BE2C (cell line): ENCODE results near the gene PTPRE.

Experiments used
- DNase-seq: peaks from one replicate; pipeline ENCODE4 v3.0.0-alpha.2; 2020
- H3K27me3 ChIP-seq: fragments of 250-450 bp; sonication (Bioruptor Pico); 2 replicates; pipeline ENCODE4 v1.5.1; 2020; ENCODE audit warnings: mild to moderate bottlenecking
- H3K36me3 ChIP-seq: fragments of 250-450 bp; sonication (Bioruptor Pico); 2 replicates; pipeline ENCODE4 v1.5.1; 2020; ENCODE audit warnings: mild to moderate bottlenecking
- H3K4me1 ChIP-seq: fragments of 250-450 bp; sonication (Bioruptor Pico); 2 replicates; pipeline ENCODE4 v1.5.1; 2020
- H3K4me3 ChIP-seq: 2 replicates; pipeline ENCODE4 v1.5.1; 2011; ENCODE audit warnings: low read depth, low read length
- H3K9me3 ChIP-seq: fragments of 250-450 bp; sonication (Bioruptor Pico); 2 replicates; pipeline ENCODE4 v1.5.1; 2020
- TF ChIP-seq, protein P1 (sequence below): IDR thresholded peaks from 2 replicates; pipeline ENCODE4 v1.5.1; 2012; ENCODE audit warnings: mild to moderate bottlenecking, low read depth, low read length

The PTPRE gene

DNA sequence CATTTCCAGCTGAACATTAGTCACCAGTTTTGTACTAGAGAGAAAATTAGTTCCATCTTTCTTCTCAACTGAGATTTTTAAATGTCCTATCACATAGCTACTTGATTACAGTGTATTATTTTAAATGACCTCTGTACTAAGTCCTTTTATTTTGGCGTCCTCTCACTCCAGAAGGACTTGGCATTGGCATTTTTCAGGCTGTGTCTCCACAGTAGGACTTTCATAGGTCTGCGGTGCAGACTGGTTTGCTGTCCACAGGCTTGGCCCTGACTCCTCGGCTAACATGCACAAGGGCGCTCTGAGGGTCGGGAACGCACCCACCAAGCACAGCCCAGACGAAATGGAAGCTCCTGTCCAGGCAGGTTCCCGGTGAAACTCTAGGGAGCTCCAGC lies 6.5 kb downstream of the PTPRE start:
- Histone ChIP-seq H3K36me3 (no peaks in the 10 kb centered on the region), H3K9me3 (no peaks in the 10 kb centered on the region), H3K27me3 (no peaks in the 10 kb centered on the region), H3K4me3 (no peak overlapping the region), H3K4me1 (no peaks in the 10 kb centered on the region)
- TF ChIP-seq, protein P1, sequence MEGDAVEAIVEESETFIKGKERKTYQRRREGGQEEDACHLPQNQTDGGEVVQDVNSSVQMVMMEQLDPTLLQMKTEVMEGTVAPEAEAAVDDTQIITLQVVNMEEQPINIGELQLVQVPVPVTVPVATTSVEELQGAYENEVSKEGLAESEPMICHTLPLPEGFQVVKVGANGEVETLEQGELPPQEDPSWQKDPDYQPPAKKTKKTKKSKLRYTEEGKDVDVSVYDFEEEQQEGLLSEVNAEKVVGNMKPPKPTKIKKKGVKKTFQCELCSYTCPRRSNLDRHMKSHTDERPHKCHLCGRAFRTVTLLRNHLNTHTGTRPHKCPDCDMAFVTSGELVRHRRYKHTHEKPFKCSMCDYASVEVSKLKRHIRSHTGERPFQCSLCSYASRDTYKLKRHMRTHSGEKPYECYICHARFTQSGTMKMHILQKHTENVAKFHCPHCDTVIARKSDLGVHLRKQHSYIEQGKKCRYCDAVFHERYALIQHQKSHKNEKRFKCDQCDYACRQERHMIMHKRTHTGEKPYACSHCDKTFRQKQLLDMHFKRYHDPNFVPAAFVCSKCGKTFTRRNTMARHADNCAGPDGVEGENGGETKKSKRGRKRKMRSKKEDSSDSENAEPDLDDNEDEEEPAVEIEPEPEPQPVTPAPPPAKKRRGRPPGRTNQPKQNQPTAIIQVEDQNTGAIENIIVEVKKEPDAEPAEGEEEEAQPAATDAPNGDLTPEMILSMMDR: no peak
- DNase-seq: no peak

DNA sequence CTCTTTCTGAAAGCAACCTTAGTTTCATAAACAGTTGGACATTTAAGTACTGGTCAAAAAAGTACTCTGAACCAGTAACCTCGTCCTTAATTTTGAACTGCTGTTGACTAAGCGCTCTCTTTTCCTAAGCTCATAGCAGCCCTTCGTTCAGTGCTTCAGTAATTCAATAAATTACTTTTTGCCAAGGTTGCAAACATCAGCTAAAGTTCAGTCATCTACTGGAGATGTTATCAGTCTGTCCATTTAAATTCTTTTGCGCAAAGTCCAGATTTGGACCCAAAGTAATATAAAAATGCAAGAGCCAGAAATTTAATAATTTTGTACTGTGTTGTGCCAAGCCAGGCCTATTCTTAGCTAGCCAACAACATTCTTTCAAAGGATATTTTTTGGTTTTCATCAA lies 8.4 kb downstream of the PTPRE start:
- no peak overlapping the region for H3K4me3 ChIP-seq
- H3K9me3 ChIP-seq: no peaks in the 10 kb centered on the region
- TF ChIP-seq, protein P1: no peak
- DNase-seq: no peak
- H3K4me1 ChIP-seq: no peaks in the 10 kb centered on the region
- H3K27me3 ChIP-seq: no peaks in the 10 kb centered on the region
- no peaks in the 10 kb centered on the region for H3K36me3 ChIP-seq

DNA sequence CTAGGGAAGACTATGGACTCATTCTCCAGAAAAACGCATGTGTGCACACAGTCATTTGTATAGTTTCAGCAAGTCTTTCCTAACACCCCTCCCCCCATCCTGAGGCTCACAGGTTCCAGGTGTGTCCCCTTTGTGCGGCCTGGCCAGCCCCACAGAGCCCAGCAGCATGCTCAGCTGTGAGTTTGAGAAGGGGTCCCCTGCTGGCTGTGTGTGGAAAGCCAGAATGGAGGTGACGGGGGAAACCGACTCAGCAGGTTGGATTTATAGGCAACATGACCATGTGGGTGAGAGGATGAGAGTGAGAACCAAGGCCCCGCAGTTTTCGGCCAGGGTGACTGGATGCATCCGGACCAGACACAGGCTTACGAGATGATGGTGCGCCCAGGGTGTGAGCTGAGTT lies 9.9 kb downstream of the PTPRE start:
- no peaks in the 10 kb centered on the region for H3K4me1 ChIP-seq
- no peak for DNase-seq
- no peaks in the 10 kb centered on the region for H3K36me3 ChIP-seq
- H3K4me3 ChIP-seq: no peak overlapping the region
- H3K27me3 ChIP-seq: no peaks in the 10 kb centered on the region
- no peaks in the 10 kb centered on the region for H3K9me3 ChIP-seq
- TF ChIP-seq, protein P1: no peak

- no peak for DNase-seq
- no peaks in the 10 kb centered on the region for H3K4me1 ChIP-seq
- no peaks in the 10 kb centered on the region for H3K9me3 ChIP-seq
- H3K36me3 ChIP-seq: no peaks in the 10 kb centered on the region
- TF ChIP-seq, protein P1: no peak
- no peak overlapping the region for H3K4me3 ChIP-seq
- no peaks in the 10 kb centered on the region for H3K27me3 ChIP-seq
Observed at GRCh38 chr10:127918572-127918971, 11.7 kb downstream of the PTPRE start.

DNA sequence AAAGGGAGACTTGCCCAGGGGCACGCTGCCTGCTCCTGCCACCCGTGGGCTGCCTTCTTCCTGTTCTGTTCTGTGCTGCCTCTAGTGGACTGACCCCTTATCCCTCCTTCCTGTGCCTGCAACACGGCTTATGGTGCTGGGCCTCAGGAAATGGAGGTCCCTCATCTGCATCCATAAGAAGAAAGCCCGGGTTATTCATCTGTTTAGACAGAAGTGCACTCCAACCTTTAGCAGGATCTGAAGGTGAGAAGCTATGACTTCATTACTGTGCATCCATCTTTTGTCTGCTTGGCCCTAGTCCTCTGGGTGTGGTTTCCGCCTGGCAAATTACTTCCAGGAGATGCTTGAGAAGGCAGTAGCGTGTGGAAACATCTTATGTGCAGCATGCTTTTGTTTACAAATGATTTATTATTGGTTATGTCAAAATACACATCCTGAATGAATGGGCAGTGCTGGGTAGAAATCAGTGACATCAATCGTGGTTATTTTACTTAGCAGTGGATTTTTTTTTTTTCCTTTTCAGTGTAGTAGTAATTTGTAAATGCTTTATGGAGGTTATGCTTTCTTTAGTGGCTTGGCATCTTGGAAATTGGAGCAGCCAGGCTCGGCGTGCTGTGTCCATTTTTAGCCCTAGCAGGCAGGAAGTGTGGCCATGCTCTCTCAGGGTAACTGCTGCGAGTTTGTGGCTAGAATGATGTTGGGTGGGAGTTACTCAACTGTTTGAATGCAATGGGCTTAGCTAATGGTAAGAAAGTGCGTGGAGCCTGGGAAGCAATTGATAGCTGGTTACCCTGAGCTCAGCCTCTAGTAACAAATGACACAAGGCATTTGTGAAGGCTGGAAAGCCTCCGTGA lies 12.7 kb downstream of the PTPRE start:
- Histone ChIP-seq H3K36me3 (no peaks in the 10 kb centered on the region), H3K9me3 (no peaks in the 10 kb centered on the region), H3K4me3 (no peak overlapping the region), H3K27me3 (no peaks in the 10 kb centered on the region), H3K4me1 (no peaks in the 10 kb centered on the region)
- peak; percentile 20 for DNase-seq
- TF ChIP-seq, protein P1: peak; percentile 30

GRCh38 chr10:127920306-127921074 lies 13.6 kb downstream of the PTPRE start:
- TF ChIP-seq, protein P1: no peak
- Histone ChIP-seq H3K36me3 (no peaks in the 10 kb centered on the region), H3K27me3 (no peaks in the 10 kb centered on the region), H3K4me1 (no peaks in the 10 kb centered on the region), H3K9me3 (no peaks in the 10 kb centered on the region), H3K4me3 (no peak overlapping the region)
- DNase-seq: no peak
